GM21381 (cell line): ENCODE results near the gene TEAD2.

Source experiments
- ATAC-seq: cut with Tn5 transposase; IDR thresholded peaks from one replicate; pipeline ENCODE4 v1.9.1; 2021; ENCODE audit warnings: mild to moderate bottlenecking, moderate library complexity; ENCODE audit not compliant: unreplicated experiment

The TEAD2 gene

GRCh38 chr19:49362048-49362928 is at the start of gene TEAD2:
TEAD2 (minus strand) TSS chr19:49362416; CDS start chr19:49360075, 2,341 bp downstream.
- ATAC-seq, result no peak

- no peak for ATAC-seq
Observed at GRCh38 chr19:49411681-49412326, 49.6 kb upstream of the TEAD2 start.

- no peak for ATAC-seq
Observed at GRCh38 chr19:49409441-49410029, 47.3 kb upstream of the TEAD2 start.

- no peak for ATAC-seq
Observed at GRCh38 chr19:49408816-49409440, 46.7 kb upstream of the TEAD2 start.

- no peak for ATAC-seq
Observed at GRCh38 chr19:49407482-49408015, 45.3 kb upstream of the TEAD2 start.

GRCh38 chr19:49407079-49407478 is 44.9 kb upstream of the TEAD2 start:
- ATAC-seq, result no peak

GRCh38 chr19:49403404-49404187 is 41.4 kb upstream of the TEAD2 start:
- ATAC-seq, result no peak

GRCh38 chr19:49400029-49400428 is 37.8 kb upstream of the TEAD2 start:
- no peak for ATAC-seq

GRCh38 chr19:49398931-49399330 is 36.7 kb upstream of the TEAD2 start:
- ATAC-seq, result no peak

- no peak for ATAC-seq
Observed at GRCh38 chr19:49398001-49398615, 35.9 kb upstream of the TEAD2 start.

GRCh38 chr19:49396738-49397505 is 34.7 kb upstream of the TEAD2 start:
- no peak for ATAC-seq

GRCh38 chr19:49395581-49396407 is 33.6 kb upstream of the TEAD2 start:
- ATAC-seq, result no peak

- ATAC-seq, result no peak
Observed at GRCh38 chr19:49393881-49394280, 31.7 kb upstream of the TEAD2 start.

- no peak for ATAC-seq
Observed at GRCh38 chr19:49391581-49392399, 29.6 kb upstream of the TEAD2 start.

GRCh38 chr19:49390929-49391359 is 28.7 kb upstream of the TEAD2 start:
- ATAC-seq, result no peak

- no peak for ATAC-seq
Observed at GRCh38 chr19:49390131-49390928, 28.1 kb upstream of the TEAD2 start.

- ATAC-seq, result no peak
Observed at GRCh38 chr19:49389406-49389805, 27.2 kb upstream of the TEAD2 start.
